Activated T-helper 1 cell treated with anti-CD3 and anti-CD28 coated beads, Interleukin-12 subunit alpha, Interleukin-12 subunit beta, Interleukin-2, Interleukin-4 antibody, amounts not matched to agents 30 ng/mL and 10 ng/mL and 1 ng/mL, durations not matched to agents 14 hours and 24 hours and 36 hours (primary cell): ENCODE data around the gene IMPACT. TPM values are rescaled to one million over a fixed set of nuclear protein-coding genes. Genes with fewer than 3 reads are reported as not detected.

Experiments used
- DNase-seq: peaks from one replicate; pipeline ENCODE4 v3.0.0; 2021; ENCODE audit warnings: low spot score
- H3K27ac Mint-ChIP-seq: one replicate; pipeline ENCODE4 v1.8.0; 2021; ENCODE audit warnings: mild to moderate bottlenecking, mixed read lengths
- H3K27me3 Mint-ChIP-seq: one replicate; pipeline ENCODE4 v1.8.0; 2022; ENCODE audit warnings: mild to moderate bottlenecking, moderate library complexity, mixed read lengths; ENCODE audit not compliant: insufficient read depth
- H3K36me3 Mint-ChIP-seq: one replicate; pipeline ENCODE4 v1.8.0; 2021; ENCODE audit warnings: low read depth, mixed read lengths
- H3K4me1 Mint-ChIP-seq: one replicate; pipeline ENCODE4 v1.8.0; 2021; ENCODE audit warnings: low read depth, mixed read lengths
- H3K4me3 Mint-ChIP-seq: one replicate; pipeline ENCODE4 v1.8.0; 2021; ENCODE audit warnings: mild to moderate bottlenecking, moderate library complexity, mixed read lengths
- H3K9me3 Mint-ChIP-seq: one replicate; pipeline ENCODE4 v1.8.0; 2021; ENCODE audit warnings: mixed read lengths
- intact Hi-C: fragments of 100-400 bp; cut with micrococcal nuclease; formaldehyde crosslinking; loops from one replicate; pipeline ENCODE4 v1.15.1; 2024
- total RNA-seq: library from RNA; stranded (reverse); gene quantifications from 2 replicates; pipeline ENCODE4 v1.2.3, GENCODE V29; 2022

IMPACT gene
- total RNA-seq, 1 donor from 2014 or later, result 9.5 TPM

DNA sequence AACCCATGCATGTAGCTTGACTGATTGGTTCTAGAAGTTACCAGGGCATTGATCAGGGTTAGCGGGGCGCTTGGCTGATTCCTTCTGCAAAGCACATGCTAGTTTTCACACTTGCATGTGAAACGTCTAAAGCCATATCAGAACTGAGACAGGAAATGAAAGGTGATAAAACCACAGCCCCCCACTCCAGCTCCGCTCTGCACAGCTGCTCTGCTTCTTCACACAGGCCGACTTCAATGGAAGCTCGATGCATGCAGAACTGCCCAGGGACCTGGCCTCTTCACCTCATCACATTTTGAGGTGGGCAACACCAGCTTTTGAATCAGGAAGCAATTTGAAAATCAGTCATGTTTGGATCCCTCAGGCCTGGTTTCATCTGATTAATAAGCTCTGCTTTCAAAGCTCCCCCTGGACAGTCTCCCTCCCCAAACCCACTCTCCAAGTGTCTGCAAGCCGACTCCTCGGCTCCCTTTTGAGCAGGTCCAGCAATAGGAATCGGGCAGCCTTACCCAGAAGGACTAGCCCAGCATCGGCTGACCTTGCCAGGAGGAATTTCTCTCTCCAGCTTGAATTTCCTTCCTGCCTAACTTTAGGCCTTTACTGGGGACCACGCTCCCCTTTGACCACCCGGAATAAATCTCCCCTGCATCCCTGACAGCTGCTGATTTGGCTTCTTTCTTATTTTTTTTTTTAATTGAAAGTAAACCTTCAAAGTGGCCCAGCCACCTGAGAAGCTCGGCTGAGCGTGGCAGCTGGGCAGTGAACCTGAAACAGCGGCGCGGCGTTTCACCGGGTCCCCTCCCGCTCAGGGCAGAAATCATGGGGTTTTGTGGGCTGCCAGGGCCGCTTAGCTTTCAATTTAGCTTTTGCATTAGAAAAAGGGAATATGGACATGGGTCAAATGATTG is 65.7 kb downstream of the IMPACT start:
- H3K4me3 Mint-ChIP-seq, result no peak overlapping the region
- peaks cover 19% of the 10 kb centered on the region for H3K27me3 Mint-ChIP-seq
- no peaks in the 10 kb centered on the region for H3K36me3 Mint-ChIP-seq
- peaks cover 13% of the 10 kb centered on the region for H3K4me1 Mint-ChIP-seq
- no peak overlapping the region for H3K27ac Mint-ChIP-seq
- intact Hi-C loops, result no loop called here
- DNase-seq, result no peak
- H3K9me3 Mint-ChIP-seq, result no peaks in the 10 kb centered on the region

DNA sequence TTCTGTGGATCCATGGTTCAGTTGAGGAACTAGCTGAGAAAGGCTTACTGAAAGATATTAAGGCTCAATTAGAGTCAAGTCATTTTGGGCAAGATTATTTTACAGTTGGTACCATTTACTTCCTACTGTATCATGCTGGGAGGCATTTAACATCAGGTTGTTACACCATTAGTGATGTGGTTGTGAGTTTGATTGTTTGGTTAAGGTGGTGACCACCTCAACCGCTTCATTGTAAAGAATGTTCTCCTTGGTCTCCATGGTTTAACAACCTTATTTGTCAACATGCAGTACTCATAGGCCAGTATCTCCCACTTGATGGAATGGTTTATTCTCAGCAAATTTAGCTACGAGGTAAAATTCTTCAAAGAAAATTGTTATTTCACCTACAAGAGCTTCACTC is 68.1 kb downstream of the IMPACT start:
- no peaks in the 10 kb centered on the region for H3K36me3 Mint-ChIP-seq
- no peaks in the 10 kb centered on the region for H3K4me1 Mint-ChIP-seq
- no peaks in the 10 kb centered on the region for H3K9me3 Mint-ChIP-seq
- H3K27ac Mint-ChIP-seq, result no peak overlapping the region
- intact Hi-C loops, result no loop called here
- H3K27me3 Mint-ChIP-seq, result peaks cover 19% of the 10 kb centered on the region
- no peak overlapping the region for H3K4me3 Mint-ChIP-seq
- no peak for DNase-seq

DNA sequence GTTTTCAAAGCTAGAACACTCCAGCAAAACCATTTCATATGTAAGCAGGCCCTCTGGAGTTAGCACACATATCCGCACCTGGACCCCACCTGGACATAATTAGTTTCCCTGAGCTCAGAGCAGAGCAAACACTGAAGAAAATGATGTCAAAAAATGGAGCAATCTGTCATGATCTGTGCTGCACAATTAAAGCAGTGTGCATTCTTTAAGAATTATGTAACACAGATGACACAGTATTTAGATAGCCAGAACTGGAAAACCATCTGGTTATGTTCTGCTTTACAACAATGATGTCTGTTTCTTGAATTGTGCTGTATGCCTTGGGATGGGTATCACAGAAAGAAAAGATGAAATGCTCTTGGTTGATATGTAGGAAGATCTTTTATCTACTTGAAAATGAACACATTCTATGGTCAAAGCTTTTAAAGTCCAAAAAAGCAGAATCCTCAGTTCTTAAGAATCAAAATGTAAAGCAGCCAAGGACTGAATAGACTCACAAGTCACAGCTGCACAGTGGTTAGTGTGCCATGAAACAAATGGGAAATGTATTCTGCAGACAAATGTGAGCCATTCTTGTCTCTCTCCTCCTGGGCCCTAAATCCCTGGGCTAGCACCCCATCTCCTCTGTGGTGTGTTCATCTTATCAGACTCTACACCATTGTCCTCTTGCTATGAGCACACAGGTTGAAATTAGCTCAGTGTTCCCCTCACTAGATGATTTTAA is 70.7 kb downstream of the IMPACT start:
- no peaks in the 10 kb centered on the region for H3K4me1 Mint-ChIP-seq
- no peaks in the 10 kb centered on the region for H3K36me3 Mint-ChIP-seq
- no peak for DNase-seq
- intact Hi-C loops, result no loop called here
- peaks cover 21% of the 10 kb centered on the region for H3K27me3 Mint-ChIP-seq
- H3K4me3 Mint-ChIP-seq, result no peak overlapping the region
- no peak overlapping the region for H3K27ac Mint-ChIP-seq
- no peaks in the 10 kb centered on the region for H3K9me3 Mint-ChIP-seq

DNA sequence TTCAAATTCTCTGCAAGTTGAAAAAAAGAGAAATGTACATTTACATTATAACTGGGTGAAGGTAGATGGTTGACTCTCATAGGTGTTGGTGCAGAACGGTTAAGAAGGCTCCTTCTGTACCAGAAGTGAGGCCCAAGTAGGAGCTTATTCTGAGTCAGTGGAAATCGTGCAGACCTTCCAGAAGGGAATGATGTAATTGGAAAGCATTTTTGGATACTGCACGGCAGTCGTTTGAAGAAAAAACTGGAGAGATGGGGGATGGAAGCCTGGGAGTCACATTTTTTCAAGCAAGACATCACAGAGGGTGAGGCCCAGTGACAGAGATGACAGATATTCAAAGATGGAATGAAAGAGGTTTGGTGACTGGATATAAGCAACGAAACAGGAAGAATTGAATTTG is 73.3 kb downstream of the IMPACT start:
- Mint-ChIP-seq H3K9me3 (no peaks in the 10 kb centered on the region), H3K27ac (no peak overlapping the region), H3K4me3 (no peak overlapping the region), H3K4me1 (no peaks in the 10 kb centered on the region), H3K36me3 (no peaks in the 10 kb centered on the region), H3K27me3 (peaks cover 7% of the 10 kb centered on the region)
- no peak for DNase-seq
- intact Hi-C loops, result no loop called here

DNA sequence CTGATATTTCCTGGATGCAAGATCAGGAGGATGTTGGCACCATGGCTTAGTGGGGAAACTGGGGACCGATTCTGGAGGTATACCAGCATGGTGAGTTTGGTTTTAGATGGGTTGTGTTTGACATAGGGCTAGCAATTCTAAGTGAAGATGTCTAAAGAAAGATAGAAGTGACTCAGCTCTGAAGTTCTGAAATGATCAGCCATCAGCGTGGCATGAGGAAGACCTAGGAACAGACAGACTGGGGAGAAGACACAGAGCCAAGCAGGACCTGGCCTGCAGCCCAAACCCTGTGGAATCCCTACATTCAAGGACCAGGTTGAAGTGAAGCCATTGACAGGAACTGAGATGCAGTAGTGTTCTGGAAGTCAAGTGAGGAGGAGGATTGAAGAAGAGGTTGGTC is 73.7 kb downstream of the IMPACT start:
- intact Hi-C loops, result no loop called here
- Mint-ChIP-seq H3K27me3 (peaks cover 3% of the 10 kb centered on the region), H3K4me1 (no peaks in the 10 kb centered on the region), H3K9me3 (no peaks in the 10 kb centered on the region), H3K27ac (no peak overlapping the region), H3K4me3 (no peak overlapping the region), H3K36me3 (no peaks in the 10 kb centered on the region)
- no peak for DNase-seq

DNA sequence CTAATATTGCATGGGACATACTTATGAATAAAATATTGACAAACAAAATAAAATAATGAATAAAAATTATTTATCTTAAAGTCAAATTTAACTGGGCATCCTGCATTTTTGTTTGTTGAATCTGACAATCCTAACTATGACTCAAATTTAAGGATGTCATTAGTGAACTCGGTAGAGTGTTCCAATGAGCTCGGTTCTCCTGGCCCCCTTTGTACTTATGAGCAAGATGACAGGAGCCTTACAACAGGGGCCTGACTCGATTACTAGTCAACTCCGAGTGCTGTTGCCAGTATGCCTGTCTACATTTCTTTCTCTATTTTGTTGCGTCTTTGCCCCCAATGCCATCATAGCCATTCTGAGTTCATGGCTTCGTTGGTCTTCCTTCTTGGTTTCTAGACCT is 74.3 kb downstream of the IMPACT start:
- no peaks in the 10 kb centered on the region for H3K4me1 Mint-ChIP-seq
- H3K4me3 Mint-ChIP-seq, result no peak overlapping the region
- H3K27me3 Mint-ChIP-seq, result peaks cover 2% of the 10 kb centered on the region
- no peak overlapping the region for H3K27ac Mint-ChIP-seq
- H3K9me3 Mint-ChIP-seq, result no peaks in the 10 kb centered on the region
- no peaks in the 10 kb centered on the region for H3K36me3 Mint-ChIP-seq
- no peak for DNase-seq
- intact Hi-C loops, result no loop called here

DNA sequence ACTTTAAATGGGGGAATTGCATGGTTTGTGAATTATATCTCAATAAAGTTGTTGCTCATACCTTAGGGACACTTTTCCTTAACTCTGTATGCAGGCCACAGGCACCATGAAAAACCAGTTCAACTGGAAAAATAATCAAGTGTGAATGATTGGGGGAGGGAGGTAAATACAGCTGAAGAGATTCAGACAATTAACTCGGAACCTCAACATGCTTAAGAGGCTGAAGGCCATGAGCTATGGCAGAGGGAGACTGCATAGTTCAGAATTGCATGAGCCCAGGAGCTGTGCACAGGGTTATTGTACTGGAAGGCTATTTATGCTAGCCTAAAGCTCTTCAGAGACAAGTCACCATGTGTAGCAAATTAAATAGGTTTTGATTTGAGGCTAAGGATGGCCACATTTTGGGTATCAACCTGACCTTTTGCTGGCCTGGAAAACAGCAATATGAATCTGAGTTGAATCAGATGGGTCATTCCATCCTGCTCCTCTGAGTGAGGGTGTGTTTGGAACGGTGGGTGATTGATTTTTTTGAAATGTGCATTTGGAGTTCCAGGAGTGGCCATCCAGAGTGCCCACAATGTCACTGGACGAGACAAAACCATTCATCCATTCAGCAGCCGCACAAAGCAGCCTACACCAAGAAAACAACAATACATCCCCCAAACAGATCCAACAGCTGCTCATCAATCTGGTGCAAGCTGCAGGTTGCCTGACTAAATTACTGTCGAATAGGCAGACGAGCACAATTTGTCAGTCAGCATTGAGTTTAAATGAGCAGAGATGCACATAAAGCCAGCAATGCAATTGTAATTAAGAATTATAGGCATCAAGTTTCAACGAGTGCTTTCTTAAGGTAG is 76.4 kb downstream of the IMPACT start:
- intact Hi-C loops, result no loop called here
- no peak overlapping the region for H3K4me3 Mint-ChIP-seq
- no peak for DNase-seq
- H3K36me3 Mint-ChIP-seq, result no peaks in the 10 kb centered on the region
- peaks cover 2% of the 10 kb centered on the region for H3K27me3 Mint-ChIP-seq
- no peak overlapping the region for H3K27ac Mint-ChIP-seq
- H3K9me3 Mint-ChIP-seq, result no peaks in the 10 kb centered on the region
- H3K4me1 Mint-ChIP-seq, result no peaks in the 10 kb centered on the region

Other genes starting within 250 kb of the IMPACT start
- 2.2 and 2.5 TPM in 2 replicates for gene OSBPL1A, start 28.8 kb upstream of the IMPACT start, total RNA-seq
- 1.7 and 1.9 TPM in 2 replicates for gene HRH4, start 34.0 kb downstream of the IMPACT start, total RNA-seq